Measurements from ENCODE around the gene CBX6.

- TF ChIP-seq CTCF (IDR thresholded peaks at IDR 0.05) (no peak), POLR2A (IDR thresholded peaks at IDR 0.05) (no peak)
These were observed 42.5 kb downstream of the CBX6 start for GRCh38 chr22:38829485-38829884.
